HG02763 (cell line): ENCODE measurements around the gene TRDMT1.

Experiments used
- ATAC-seq: cut with Tn5 transposase; IDR thresholded peaks from one replicate; pipeline ENCODE4 v1.9.1; 2021; ENCODE audit warnings: mild to moderate bottlenecking, moderate library complexity; ENCODE audit not compliant: unreplicated experiment

The TRDMT1 gene

GRCh38 chr10:17106991-17107390, 94.5 kb downstream of the TRDMT1 start:
- ATAC-seq: no peak

GRCh38 chr10:17101910-17102266, 99.6 kb downstream of the TRDMT1 start:
- no peak for ATAC-seq

GRCh38 chr10:17101257-17101909, 100.1 kb downstream of the TRDMT1 start:
- ATAC-seq: no peak

GRCh38 chr10:17100586-17100985, 100.9 kb downstream of the TRDMT1 start:
- no peak for ATAC-seq

- ATAC-seq: no peak
Measured at GRCh38 chr10:17098012-17098411, 103.5 kb downstream of the TRDMT1 start.
